Measurements from ENCODE around the gene XAGE1B.

- TF ChIP-seq CTCF (IDR thresholded peaks at IDR 0.05; ENCODE audit: poor library complexity) (no peak), EZH2 (IDR thresholded peaks at IDR 0.05; ENCODE audit: borderline replicate concordance) (no peak)
Observed at GRCh38 chrX:52544147-52544840, 27.4 kb upstream of the XAGE1B start.
